ENCODE measurements around the gene ARHGEF16. TPM values are rescaled to one million over a fixed set of nuclear protein-coding genes. Genes with fewer than 3 reads are reported as not detected.
A peak's percentile ranks its signal among the peaks of the same experiment; 100 is the strongest.

ARHGEF16 gene
- total and polyA plus RNA-seq, 9 donors: 0.13 to 8.4 (median 1.7) TPM

DNA sequence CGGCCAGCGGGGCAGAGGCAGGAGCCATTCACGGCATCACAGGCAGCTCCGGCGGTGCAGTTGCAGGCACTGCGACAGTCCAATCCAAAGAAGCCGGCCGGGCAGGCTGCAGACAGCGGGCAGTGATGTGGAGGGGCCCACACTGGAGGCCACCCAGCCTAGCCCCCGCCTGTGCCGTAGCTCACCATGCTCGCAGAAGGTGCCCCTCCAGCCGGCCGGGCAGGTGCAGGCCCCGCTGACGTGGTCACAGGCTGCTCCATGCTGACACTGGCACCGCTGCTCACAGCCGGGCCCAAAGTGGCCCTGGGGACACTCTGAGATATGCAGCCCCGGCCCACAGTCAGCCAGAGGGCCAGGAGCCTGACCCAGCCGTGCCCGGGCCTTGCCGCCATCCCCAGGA is 45.1 kb downstream of the ARHGEF16 start:
- intact Hi-C loops (cut with DNase I): loop anchor here in 1 of 4 donors (10.0 kb wide), 1 partner anchor 225 kb away; no protein-coding TSS in a partner anchor

DNA sequence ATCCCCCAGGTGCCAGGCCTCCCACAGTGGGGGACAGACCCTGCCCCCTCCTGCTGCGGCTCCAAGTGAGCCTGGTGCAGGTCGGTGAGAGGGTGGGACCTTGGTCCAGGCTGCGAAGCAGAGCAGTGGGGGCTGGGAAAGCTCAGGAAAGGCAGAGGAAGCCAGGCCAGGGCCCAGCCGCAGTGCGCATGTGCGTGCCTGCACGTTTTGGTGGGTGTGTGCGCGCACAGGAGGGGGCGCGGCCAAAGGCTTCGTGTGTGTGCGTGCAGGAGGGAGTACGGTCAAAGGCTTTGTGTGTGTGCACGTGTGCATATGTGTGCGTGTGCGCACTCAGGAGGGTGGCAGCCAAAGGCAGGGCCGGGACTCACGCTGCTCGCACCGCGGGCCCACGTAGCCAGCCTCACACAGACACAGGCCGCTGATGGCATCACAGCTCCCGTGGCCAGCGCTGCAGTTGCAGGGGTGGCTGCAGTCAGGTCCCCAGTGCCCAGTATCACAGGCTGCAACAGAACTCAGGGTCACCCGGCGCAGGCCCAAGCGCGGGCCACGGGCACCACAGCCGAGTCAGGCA is 45.9 kb downstream of the ARHGEF16 start:
- Histone ChIP-seq H3K4me1 (ENCODE audit: insufficient read depth) (no peaks in the 10 kb centered on the region), H3K36me3 (no peaks in the 10 kb centered on the region), H3K4me3 (no peak overlapping the region), H3K9me3 (no peaks in the 10 kb centered on the region), H3K27me3 (no peaks in the 10 kb centered on the region), H3K27ac (no peak overlapping the region)
- WGBS, 3 donors: 88 to 90% (median 90%) methylated on average over 32 of the region's 32 CpGs
- TF ChIP-seq POLR2A (IDR thresholded peaks at IDR 0.05) (no peak), EP300 (IDR thresholded peaks at IDR 0.05) (no peak)
- TF ChIP-seq, protein P1, sequence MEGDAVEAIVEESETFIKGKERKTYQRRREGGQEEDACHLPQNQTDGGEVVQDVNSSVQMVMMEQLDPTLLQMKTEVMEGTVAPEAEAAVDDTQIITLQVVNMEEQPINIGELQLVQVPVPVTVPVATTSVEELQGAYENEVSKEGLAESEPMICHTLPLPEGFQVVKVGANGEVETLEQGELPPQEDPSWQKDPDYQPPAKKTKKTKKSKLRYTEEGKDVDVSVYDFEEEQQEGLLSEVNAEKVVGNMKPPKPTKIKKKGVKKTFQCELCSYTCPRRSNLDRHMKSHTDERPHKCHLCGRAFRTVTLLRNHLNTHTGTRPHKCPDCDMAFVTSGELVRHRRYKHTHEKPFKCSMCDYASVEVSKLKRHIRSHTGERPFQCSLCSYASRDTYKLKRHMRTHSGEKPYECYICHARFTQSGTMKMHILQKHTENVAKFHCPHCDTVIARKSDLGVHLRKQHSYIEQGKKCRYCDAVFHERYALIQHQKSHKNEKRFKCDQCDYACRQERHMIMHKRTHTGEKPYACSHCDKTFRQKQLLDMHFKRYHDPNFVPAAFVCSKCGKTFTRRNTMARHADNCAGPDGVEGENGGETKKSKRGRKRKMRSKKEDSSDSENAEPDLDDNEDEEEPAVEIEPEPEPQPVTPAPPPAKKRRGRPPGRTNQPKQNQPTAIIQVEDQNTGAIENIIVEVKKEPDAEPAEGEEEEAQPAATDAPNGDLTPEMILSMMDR (IDR thresholded peaks at IDR 0.05): no peak
- intact Hi-C loops (cut with DNase I): no loop called here
- no peak for DNase-seq

More for the DNA sequence above, 45.1 kb downstream of the ARHGEF16 start:
- H3K36me3 ChIP-seq: no peaks in the 10 kb centered on the region
- H3K4me3 ChIP-seq: no peak overlapping the region
- WGBS, 3 donors: 87 to 94% (median 90%) methylated on average over 15 to 22 of the region's 22 CpGs
- no peaks in the 10 kb centered on the region for H3K4me1 ChIP-seq (ENCODE audit: insufficient read depth)
- no peak overlapping the region for H3K27ac ChIP-seq
- TF ChIP-seq, protein P1 (IDR thresholded peaks at IDR 0.05): no peak
- TF ChIP-seq EP300 (IDR thresholded peaks at IDR 0.05) (no peak), POLR2A (IDR thresholded peaks at IDR 0.05) (no peak)
- H3K9me3 ChIP-seq: no peaks in the 10 kb centered on the region
- no peaks in the 10 kb centered on the region for H3K27me3 ChIP-seq
- DNase-seq: no peak

DNA sequence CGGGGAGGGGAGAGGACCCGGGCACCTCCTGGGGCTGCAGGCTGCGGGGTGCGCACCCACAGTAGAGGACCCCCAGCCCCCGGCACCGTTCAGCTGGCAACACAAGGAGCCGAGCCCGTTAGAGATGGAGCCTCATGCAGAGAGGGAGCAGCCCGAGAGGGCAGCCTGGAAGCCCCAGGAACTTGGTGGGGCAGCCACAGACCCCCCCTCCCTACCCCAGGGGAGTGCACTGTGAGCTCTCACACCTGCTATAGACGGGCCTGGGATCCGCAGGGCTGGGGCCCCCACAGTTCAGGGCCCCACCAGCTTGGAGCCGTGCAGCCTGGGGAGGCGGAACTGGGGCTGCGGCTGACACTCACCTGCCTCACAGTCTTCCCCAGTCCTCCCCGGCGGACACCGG is 47.0 kb downstream of the ARHGEF16 start:
- Histone ChIP-seq H3K36me3 (no peaks in the 10 kb centered on the region), H3K27ac (no peak overlapping the region), H3K4me3 (no peak overlapping the region), H3K4me1 (ENCODE audit: insufficient read depth) (no peaks in the 10 kb centered on the region), H3K9me3 (no peaks in the 10 kb centered on the region), H3K27me3 (no peaks in the 10 kb centered on the region)
- 60 to 69% (median 68%) methylated on average over 16 to 17 of the region's 17 CpGs for WGBS, 3 donors
- TF ChIP-seq, protein P1 (IDR thresholded peaks at IDR 0.05): no peak
- TF ChIP-seq EP300 (IDR thresholded peaks at IDR 0.05) (no peak), POLR2A (IDR thresholded peaks at IDR 0.05) (no peak)
- intact Hi-C loops (cut with DNase I): no loop called here
- DNase-seq: no peak

DNA sequence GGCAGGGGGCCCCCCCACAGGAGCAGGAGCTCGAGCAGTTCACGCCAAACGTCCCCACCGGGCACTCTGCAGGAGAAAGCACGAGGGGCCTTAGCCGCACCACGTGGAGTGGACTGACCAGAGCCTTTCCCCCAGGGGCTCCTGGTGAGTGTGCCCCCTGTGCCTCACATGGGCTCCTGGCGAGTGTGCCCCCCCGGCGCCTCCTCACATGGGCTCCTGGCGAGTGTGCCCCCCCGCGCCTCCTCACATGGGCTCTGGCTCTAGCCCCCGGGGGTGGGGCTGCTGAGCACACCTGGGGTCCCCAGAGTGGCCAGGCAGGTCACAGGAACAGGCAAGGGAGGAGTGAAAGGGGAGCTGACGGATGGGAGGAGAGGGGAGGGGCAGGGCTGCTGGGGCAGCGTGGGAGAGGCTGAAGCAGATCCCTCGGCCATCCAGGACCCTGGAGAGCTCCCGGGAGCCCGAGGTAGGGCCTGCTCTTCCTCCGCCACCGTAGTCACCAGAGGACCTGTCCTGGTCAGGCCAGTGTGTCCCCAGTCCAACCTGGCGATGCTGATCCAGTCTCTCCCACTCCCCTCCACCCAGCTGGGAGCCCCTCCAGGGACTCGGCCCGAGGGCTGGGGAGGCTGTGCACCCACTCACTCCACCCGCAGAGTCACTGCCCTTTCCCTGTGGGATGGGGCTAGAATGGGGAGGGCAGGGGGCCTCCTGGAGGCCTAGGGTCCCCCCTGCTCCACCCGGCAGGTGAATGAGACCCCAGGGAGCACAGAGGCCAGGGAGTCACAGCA is 47.6 kb downstream of the ARHGEF16 start:
- H3K4me3 ChIP-seq: no peak overlapping the region
- intact Hi-C loops (cut with DNase I): no loop called here
- H3K27me3 ChIP-seq: no peaks in the 10 kb centered on the region
- DNase-seq: peak; percentile 39 to 72 (median 58)
- TF ChIP-seq, protein P1 (IDR thresholded peaks at IDR 0.05): no peak
- TF ChIP-seq EP300 (IDR thresholded peaks at IDR 0.05) (no peak), POLR2A (IDR thresholded peaks at IDR 0.05) (no peak)
- H3K27ac ChIP-seq: no peak overlapping the region
- H3K9me3 ChIP-seq: no peaks in the 10 kb centered on the region
- no peaks in the 10 kb centered on the region for H3K36me3 ChIP-seq
- no peaks in the 10 kb centered on the region for H3K4me1 ChIP-seq (ENCODE audit: insufficient read depth)
- 47 to 63% (median 50%) methylated on average over 25 to 26 of the region's 26 CpGs for WGBS, 3 donors
